Measurements from ENCODE around the gene MPZL1. TPM values are rescaled to one million over a fixed set of nuclear protein-coding genes. Genes with fewer than 3 reads are reported as not detected.

Gene MPZL1
- total and polyA plus RNA-seq, 3 donors from 2014 or later: 148 to 160 (median 154) TPM

GRCh38 chr1:167722152-167722869, 529 bp downstream of the MPZL1 start:
- 0 to 1% methylated on average over 7 to 42 of the region's 52 CpGs for WGBS, 2 donors
- Histone ChIP-seq H3K36me3 (ENCODE audit: low read depth, missing control alignments) (no peaks in the 10 kb centered on the region), H3K4me3 (peak overlapping the region; percentile 95 to 97), H3K4me1 (peaks cover 30% of the 10 kb centered on the region), H3K27me3 (no peaks in the 10 kb centered on the region), H3K9me3 (no peaks in the 10 kb centered on the region), H3K27ac (peak overlapping the region; percentile 92)
- TF ChIP-seq CTCF (IDR thresholded peaks at IDR 0.05) (no peak), POLR2A (IDR thresholded peaks at IDR 0.05) (no peak)
- peak; percentile 51 for DNase-seq
- intact Hi-C loops (cut with DNase I; ENCODE audit: low total_unique reads): loop anchor here (5.0 kb wide), 1 partner anchor 80 kb away; no protein-coding TSS in a partner anchor

- 4 to 5% methylated on average over 4 of the region's 4 CpGs for WGBS, 2 donors
Measured at GRCh38 chr1:167722870-167723251, 1.1 kb downstream of the MPZL1 start.

GRCh38 chr1:167723707-167724323, 2.0 kb downstream of the MPZL1 start:
- peak overlapping the region in 1 of 2 donors; percentile 95 for H3K4me3 ChIP-seq
- TF ChIP-seq CTCF (IDR thresholded peaks at IDR 0.05) (no peak), POLR2A (IDR thresholded peaks at IDR 0.05) (no peak)
- no peaks in the 10 kb centered on the region for H3K27me3 ChIP-seq
- DNase-seq: peak; percentile 55
- peak overlapping the region; percentile 40 to 92 for H3K27ac ChIP-seq
- no peaks in the 10 kb centered on the region for H3K9me3 ChIP-seq
- H3K4me1 ChIP-seq: peaks cover 31% of the 10 kb centered on the region
- intact Hi-C loops (cut with DNase I; ENCODE audit: low total_unique reads): loop anchor here (5.0 kb wide), 1 partner anchor 78 kb away; no protein-coding TSS in a partner anchor
- WGBS, 2 donors: 49 to 66% methylated on average over 2 of the region's 2 CpGs
- H3K36me3 ChIP-seq (ENCODE audit: low read depth, missing control alignments): no peaks in the 10 kb centered on the region

More at GRCh38 chr1:167722870-167723251, 1.1 kb downstream of the MPZL1 start:
- Histone ChIP-seq H3K4me1 (peaks cover 31% of the 10 kb centered on the region), H3K36me3 (ENCODE audit: low read depth, missing control alignments) (no peaks in the 10 kb centered on the region), H3K27ac (peak overlapping the region; percentile 92), H3K27me3 (no peaks in the 10 kb centered on the region), H3K4me3 (peak overlapping the region; percentile 95 to 97), H3K9me3 (no peaks in the 10 kb centered on the region)
- no peak for TF ChIP-seq CTCF (IDR thresholded peaks at IDR 0.05)
- no peak for TF ChIP-seq POLR2A (IDR thresholded peaks at IDR 0.05)
- no peak for DNase-seq
- intact Hi-C loops (cut with DNase I; ENCODE audit: low total_unique reads): loop anchor here (5.0 kb wide), 1 partner anchor 79 kb away; no protein-coding TSS in a partner anchor

- intact Hi-C loops (cut with DNase I; ENCODE audit: low total_unique reads): no loop called here
- H3K4me1 ChIP-seq: peaks cover 27% of the 10 kb centered on the region
Measured at GRCh38 chr1:167726008-167726407, 4.2 kb downstream of the MPZL1 start.

More at GRCh38 chr1:167726008-167726407, 4.2 kb downstream of the MPZL1 start:
- no peak for DNase-seq
- Histone ChIP-seq H3K4me3 (no peak overlapping the region), H3K9me3 (no peaks in the 10 kb centered on the region), H3K27me3 (no peaks in the 10 kb centered on the region), H3K36me3 (ENCODE audit: low read depth, missing control alignments) (no peaks in the 10 kb centered on the region), H3K27ac (peak overlapping the region in 1 of 2 donors; percentile 44)
- 57 to 67% methylated on average over 1 of the region's 1 CpG for WGBS, 2 donors
- TF ChIP-seq POLR2A (IDR thresholded peaks at IDR 0.05) (no peak), CTCF (IDR thresholded peaks at IDR 0.05) (no peak)

All from testis (tissue), 3 donors.